WI38 (cell line): ENCODE measurements around the gene CHSY1.
A peak's percentile ranks its signal among the peaks of the same experiment; 100 is the strongest.

Experiments
- H3K4me3 ChIP-seq: 2 replicates; pipeline ENCODE4 v1.5.1; 2011; ENCODE audit warnings: low read depth, mild to moderate bottlenecking, control low read depth, low read length
- TF ChIP-seq, protein P1 (sequence below): IDR thresholded peaks from 2 replicates; pipeline ENCODE4 v1.5.1; 2012; ENCODE audit warnings: low read depth, mild to moderate bottlenecking, control low read depth, low read length

Gene CHSY1

DNA sequence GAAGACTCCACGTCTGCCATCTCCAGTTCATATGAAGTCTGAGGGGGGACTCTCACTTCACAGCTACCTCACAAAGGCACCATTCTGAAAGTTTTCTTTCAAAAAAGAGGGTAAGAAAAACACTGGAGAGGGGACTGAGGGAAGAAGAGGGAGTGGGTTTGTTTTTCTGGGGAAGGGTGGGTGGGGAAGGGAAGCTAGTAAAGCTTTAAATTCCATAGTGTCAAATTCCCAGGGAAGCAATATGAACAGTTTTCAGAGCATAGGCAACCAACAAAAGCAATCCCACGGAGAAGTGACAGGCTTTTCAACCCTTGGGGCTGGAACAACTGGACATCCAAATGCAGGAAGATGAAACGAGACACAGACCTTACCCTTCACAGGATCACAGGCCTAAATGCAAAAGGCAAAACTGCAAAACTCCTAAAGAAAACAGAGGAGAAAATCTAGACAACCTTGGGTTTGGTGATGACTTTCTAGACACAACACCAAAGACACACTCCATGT is 61.7 kb downstream of the CHSY1 start:
- TF ChIP-seq, protein P1, sequence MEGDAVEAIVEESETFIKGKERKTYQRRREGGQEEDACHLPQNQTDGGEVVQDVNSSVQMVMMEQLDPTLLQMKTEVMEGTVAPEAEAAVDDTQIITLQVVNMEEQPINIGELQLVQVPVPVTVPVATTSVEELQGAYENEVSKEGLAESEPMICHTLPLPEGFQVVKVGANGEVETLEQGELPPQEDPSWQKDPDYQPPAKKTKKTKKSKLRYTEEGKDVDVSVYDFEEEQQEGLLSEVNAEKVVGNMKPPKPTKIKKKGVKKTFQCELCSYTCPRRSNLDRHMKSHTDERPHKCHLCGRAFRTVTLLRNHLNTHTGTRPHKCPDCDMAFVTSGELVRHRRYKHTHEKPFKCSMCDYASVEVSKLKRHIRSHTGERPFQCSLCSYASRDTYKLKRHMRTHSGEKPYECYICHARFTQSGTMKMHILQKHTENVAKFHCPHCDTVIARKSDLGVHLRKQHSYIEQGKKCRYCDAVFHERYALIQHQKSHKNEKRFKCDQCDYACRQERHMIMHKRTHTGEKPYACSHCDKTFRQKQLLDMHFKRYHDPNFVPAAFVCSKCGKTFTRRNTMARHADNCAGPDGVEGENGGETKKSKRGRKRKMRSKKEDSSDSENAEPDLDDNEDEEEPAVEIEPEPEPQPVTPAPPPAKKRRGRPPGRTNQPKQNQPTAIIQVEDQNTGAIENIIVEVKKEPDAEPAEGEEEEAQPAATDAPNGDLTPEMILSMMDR = no peak
- H3K4me3 ChIP-seq = no peak overlapping the region; the same call in 1 of the 2 replicates

DNA sequence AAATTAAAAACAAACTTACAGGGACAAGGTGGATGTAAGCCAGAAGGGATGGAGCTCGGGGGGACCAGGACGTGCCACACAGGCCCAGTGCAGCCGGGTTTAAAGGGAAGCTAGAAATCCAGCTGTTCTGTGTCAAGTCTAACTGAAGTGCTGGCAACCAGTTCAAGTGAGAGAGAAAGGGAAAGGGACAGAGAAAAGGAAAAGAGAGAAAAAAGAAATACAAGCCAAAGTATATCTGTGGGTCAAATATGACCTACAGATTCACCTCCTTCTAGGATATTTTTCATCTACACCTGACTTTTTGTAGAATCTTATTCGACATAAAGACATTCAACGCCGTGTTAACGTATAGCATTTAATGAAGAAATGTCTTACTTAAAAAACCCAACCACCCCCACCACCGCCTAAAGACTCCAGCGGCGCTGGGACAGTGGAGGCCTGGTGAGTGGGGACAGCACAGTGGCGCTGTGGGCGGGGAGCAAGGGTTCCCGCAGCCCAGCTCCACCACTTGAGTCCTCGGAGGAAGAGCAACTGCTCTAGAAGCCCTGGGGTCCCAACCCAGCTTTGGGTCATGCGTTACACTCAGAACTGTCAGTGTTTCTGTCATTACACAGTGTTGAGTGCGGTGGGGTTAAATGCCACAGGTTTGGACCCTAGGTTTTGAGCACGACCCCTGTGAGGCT is 62.3 kb downstream of the CHSY1 start:
- H3K4me3 ChIP-seq = peak overlapping the region; percentile 59
- TF ChIP-seq, protein P1 = no peak

DNA sequence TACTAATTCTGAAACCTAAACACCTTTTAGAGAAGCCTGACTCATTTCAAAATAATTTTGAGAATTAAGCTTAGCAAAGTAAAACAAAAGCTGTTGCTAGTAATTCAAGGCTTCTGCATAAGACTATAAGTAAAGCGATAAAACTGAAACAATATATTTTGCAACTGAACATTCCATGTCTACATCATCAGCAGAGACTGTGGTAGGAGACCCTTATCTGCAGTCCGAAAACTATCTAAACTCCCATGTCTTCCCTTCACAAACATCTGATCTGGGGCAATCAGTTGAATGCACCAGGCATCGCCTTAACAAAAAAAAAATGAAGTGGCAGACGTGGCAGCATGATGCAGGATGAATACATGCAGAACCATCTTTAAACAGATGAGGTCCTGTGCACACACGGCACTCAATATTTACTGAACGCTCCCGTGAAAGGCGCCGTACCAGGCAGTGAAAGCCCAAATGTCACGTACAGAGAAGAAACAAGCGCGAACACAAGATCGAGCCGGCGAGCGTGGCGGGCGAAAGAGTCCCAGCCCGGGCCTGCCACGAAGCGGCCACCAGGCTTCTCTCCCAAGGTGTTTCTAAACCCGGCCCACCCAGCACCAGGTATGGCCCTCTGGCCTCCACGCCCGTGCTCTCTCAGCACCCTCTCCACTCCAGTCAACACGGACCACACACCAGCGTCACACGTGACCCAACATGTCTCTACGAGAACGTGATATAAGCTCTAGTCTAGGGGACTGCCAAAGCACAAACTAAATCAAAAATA is 63.0 kb downstream of the CHSY1 start:
- TF ChIP-seq, protein P1 = no peak
- peak overlapping the region; percentile 59 for H3K4me3 ChIP-seq

DNA sequence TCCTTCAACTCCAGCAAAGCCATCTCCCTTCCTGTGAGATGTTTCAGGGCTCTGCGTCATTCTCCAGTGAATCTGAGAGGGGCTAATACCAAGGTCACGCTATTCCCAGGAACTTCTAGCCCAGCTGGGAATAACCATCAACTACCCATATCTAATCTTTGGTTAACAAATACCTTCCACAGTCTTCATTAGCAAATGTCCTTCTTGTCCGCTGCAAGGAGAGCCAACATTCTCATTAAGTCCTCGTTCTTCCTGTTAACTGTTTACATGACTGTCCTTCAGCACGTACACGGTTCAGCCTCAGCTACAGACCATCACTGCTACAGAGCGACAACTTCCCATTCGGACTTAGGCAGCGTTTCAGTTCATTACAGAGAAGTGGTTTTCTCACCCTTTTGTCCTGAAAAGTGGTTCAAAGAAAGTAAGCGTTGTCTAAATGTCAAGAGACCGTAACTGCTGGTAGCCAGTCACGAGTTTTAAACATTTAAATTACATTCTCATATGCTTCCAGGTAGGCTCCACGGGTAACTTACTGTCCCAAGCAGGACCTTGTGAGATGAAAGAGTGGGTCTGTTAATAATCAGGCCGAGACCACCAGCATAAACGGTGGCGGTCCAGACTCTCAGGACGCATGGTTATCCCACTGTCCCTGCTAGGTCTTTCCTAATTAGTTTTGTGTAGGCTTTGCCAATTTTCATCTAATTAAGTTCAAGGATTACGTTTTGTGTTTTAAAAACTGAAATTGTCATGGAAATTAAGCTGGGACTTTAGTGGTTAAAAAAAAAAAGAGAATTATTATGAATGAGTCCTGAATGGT is 63.8 kb downstream of the CHSY1 start:
- H3K4me3 ChIP-seq = peak overlapping the region; percentile 59

DNA sequence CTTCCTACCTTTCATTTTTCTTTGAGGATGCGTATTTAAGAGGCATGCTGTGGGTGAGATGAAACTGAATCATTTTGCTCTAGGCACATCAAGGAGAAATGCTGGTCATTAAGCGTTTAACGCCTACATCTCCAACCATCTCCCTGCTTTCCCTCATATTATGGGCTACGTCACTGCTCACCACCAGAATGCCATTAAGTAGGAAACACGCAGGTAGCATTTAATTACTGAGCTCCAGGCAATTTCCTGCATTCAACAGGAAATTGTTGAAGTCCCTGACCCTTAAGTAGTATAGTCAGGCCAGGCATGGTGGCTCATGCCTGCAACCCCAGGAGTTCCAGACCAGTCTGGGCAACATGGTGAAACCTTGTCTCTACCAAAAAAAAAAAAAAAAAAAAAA is 66.1 kb downstream of the CHSY1 start:
- no peak overlapping the region for H3K4me3 ChIP-seq
- TF ChIP-seq, protein P1 = no peak

More for the DNA sequence above, 63.8 kb downstream of the CHSY1 start:
- TF ChIP-seq, protein P1 = no peak

DNA sequence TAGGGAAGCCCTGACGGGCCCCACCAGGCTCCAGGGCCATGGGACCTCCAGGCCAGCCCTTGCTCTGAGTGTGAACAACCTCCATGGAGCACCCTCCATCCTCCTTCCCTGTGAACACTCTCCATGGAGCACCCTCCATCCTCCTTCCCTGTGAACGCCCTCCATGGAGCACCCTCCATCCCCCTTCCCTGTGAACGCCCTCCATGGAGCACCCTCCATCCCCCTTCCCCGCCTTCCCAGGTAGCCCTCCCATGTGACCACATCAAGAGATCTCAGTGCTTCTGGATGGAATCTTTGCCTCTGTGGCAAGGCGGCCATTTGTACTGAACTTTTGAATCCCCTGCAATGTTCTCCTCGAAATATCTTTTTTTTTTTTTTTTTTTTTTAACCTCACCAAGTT is 66.5 kb downstream of the CHSY1 start:
- TF ChIP-seq, protein P1 = no peak
- no peak overlapping the region for H3K4me3 ChIP-seq
